Astrocyte (in vitro differentiated cells and primary cell): ENCODE measurements around the gene CNNM2. TPM values are rescaled to one million over a fixed set of nuclear protein-coding genes. Genes with fewer than 3 reads are reported as not detected.

Source experiments
- DNase-seq: peaks from one replicate; pipeline ENCODE4 v3.0.0-alpha.2; 2010; ENCODE audit warnings: low read depth
- FAIRE-seq: peaks from 2 replicates; lab custom pipeline; 2011; peaks lifted over from hg19 to GRCh38; lab: Jason Lieb, UNC
- H2AFZ ChIP-seq: 2 replicates; pipeline ENCODE4 v1.6.0; 2012; ENCODE audit warnings: low read depth, low read length, inconsistent platforms
- H3K27ac ChIP-seq: 2 replicates; pipeline ENCODE4 v1.5.1; 2011; ENCODE audit warnings: low read depth, low read length, inconsistent platforms
- H3K27me3 ChIP-seq: 2 replicates; pipeline ENCODE4 v1.6.0; 2011; ENCODE audit warnings: low read length, inconsistent platforms; ENCODE audit not compliant: insufficient read depth
- H3K36me3 ChIP-seq: 2 replicates; pipeline ENCODE4 v1.5.1; 2011; ENCODE audit warnings: low read length, inconsistent platforms; ENCODE audit not compliant: insufficient read depth
- H3K4me1 ChIP-seq: 2 replicates; pipeline ENCODE4 v1.5.1; 2011; ENCODE audit warnings: low read length, inconsistent platforms; ENCODE audit not compliant: insufficient read depth
- H3K4me2 ChIP-seq: 2 replicates; pipeline ENCODE4 v1.6.0; 2012; ENCODE audit warnings: low read length, inconsistent platforms
- H3K4me3 ChIP-seq: 2 replicates; pipeline ENCODE4 v1.5.1; 2011; ENCODE audit warnings: low read depth, mild to moderate bottlenecking, low read length, inconsistent platforms; ENCODE audit not compliant: insufficient read depth
- H3K79me2 ChIP-seq: 2 replicates; pipeline ENCODE4 v1.6.0; 2012; ENCODE audit warnings: mild to moderate bottlenecking, low read length, inconsistent platforms; ENCODE audit not compliant: insufficient read depth
- H3K9ac ChIP-seq: 2 replicates; pipeline ENCODE4 v1.6.0; 2012; ENCODE audit warnings: mild to moderate bottlenecking, low read length, inconsistent platforms
- H3K9me3 ChIP-seq: 2 replicates; pipeline ENCODE4 v1.5.1; 2012; ENCODE audit warnings: low read depth, mild to moderate bottlenecking, low read length, inconsistent platforms; ENCODE audit not compliant: insufficient read depth
- H4K20me1 ChIP-seq: 2 replicates; pipeline ENCODE4 v1.6.0; 2012; ENCODE audit warnings: low read length, inconsistent platforms; ENCODE audit not compliant: insufficient read depth
- H3K27ac Mint-ChIP-seq: one replicate; pipeline ENCODE4 v1.8.0; 2021; ENCODE audit warnings: mild to moderate bottlenecking, mixed read lengths; ENCODE audit not compliant: unreplicated experiment
- H3K27me3 Mint-ChIP-seq: one replicate; pipeline ENCODE4 v1.8.0; 2021; ENCODE audit warnings: low read depth, mixed read lengths; ENCODE audit not compliant: unreplicated experiment
- H3K36me3 Mint-ChIP-seq: one replicate; pipeline ENCODE4 v1.8.0; 2021; ENCODE audit warnings: low read depth, mixed read lengths; ENCODE audit not compliant: unreplicated experiment
- H3K4me1 Mint-ChIP-seq: one replicate; pipeline ENCODE4 v1.8.0; 2021; ENCODE audit warnings: low read depth, mixed read lengths; ENCODE audit not compliant: unreplicated experiment
- H3K4me3 Mint-ChIP-seq: one replicate; pipeline ENCODE4 v1.8.0; 2021; ENCODE audit warnings: mild to moderate bottlenecking, moderate library complexity, mixed read lengths; ENCODE audit not compliant: unreplicated experiment
- H3K9me3 Mint-ChIP-seq: one replicate; pipeline ENCODE4 v1.8.0; 2021; ENCODE audit warnings: mild to moderate bottlenecking, mixed read lengths; ENCODE audit not compliant: unreplicated experiment
- CTCF ChIP-seq: IDR thresholded peaks from 2 replicates; pipeline ENCODE4 v1.5.1; 2011; ENCODE audit warnings: low read depth, mild to moderate bottlenecking, inconsistent platforms, low read length, moderate library complexity; ENCODE audit not compliant: insufficient read depth
- EZH2 ChIP-seq: IDR thresholded peaks from 2 replicates; pipeline ENCODE4 v1.6.1; 2012; ENCODE audit warnings: mild to moderate bottlenecking, low read length, inconsistent platforms; ENCODE audit not compliant: insufficient read depth
- total RNA-seq: library from RNA; stranded (reverse); gene quantifications from 2 replicates; pipeline ENCODE4 v1.2.1, GENCODE V29; 2021

CNNM2 gene
- total RNA-seq, 1 donor from 2014 or later: 9.9 TPM

DNA sequence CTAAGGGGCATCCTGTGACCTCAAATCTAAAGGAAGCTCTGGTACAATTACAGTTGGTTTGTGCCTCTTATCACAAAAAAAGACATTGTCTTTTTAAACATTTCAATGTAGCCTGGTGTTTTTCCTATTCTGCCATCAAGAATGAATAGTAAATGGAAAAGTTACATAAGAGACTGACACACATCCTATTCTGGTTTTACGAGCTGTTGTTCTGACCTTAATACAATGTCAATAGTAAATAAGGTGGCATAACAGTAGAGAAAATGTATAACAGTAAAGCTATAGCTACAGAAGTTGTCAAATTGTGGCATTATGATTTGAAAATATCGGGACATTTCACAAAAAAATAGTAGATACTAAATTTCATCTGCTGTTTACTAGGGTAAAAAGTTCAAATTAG lies 186.6 kb downstream of the CNNM2 start:
- Histone ChIP-seq H4K20me1 (no peaks in the 10 kb centered on the region), H2AFZ (no peak overlapping the region), H3K9ac (no peak overlapping the region), H3K27me3 (no peaks in the 10 kb centered on the region), H3K4me2 (no peak overlapping the region), H3K4me3 (no peak overlapping the region), H3K9me3 (no peaks in the 10 kb centered on the region), H3K79me2 (peaks cover 3% of the 10 kb centered on the region), H3K4me1 (no peaks in the 10 kb centered on the region), H3K27ac (no peak overlapping the region), H3K36me3 (peaks cover 15% of the 10 kb centered on the region)
- Mint-ChIP-seq H3K27ac (no peak overlapping the region), H3K9me3 (peaks cover 1% of the 10 kb centered on the region), H3K36me3 (peaks cover 2% of the 10 kb centered on the region), H3K27me3 (no peaks in the 10 kb centered on the region), H3K4me1 (peaks cover 11% of the 10 kb centered on the region), H3K4me3 (no peak overlapping the region)
- TF ChIP-seq CTCF (no peak), EZH2 (no peak)
- FAIRE-seq: no peak
- no peak for DNase-seq

GRCh38 chr10:103105462-103105861 lies 187.4 kb downstream of the CNNM2 start:
- TF ChIP-seq CTCF (no peak), EZH2 (no peak)
- peaks cover 12% of the 10 kb centered on the region for H3K4me1 Mint-ChIP-seq
- no peaks in the 10 kb centered on the region for H3K27me3 ChIP-seq
- no peak overlapping the region for H3K4me3 ChIP-seq
- FAIRE-seq (no peak), DNase-seq (no peak)
- no peak overlapping the region for H3K4me2 ChIP-seq
- no peak overlapping the region for H3K27ac Mint-ChIP-seq
- H3K4me3 Mint-ChIP-seq: no peak overlapping the region
- H3K9me3 ChIP-seq: no peaks in the 10 kb centered on the region
- H3K9me3 Mint-ChIP-seq: peaks cover 1% of the 10 kb centered on the region
- peaks cover 2% of the 10 kb centered on the region for H4K20me1 ChIP-seq
- no peaks in the 10 kb centered on the region for H3K27me3 Mint-ChIP-seq
- H3K4me1 ChIP-seq: no peaks in the 10 kb centered on the region
- H3K79me2 ChIP-seq: peaks cover 7% of the 10 kb centered on the region
- peaks cover 7% of the 10 kb centered on the region for H3K36me3 ChIP-seq
- no peak overlapping the region for H2AFZ ChIP-seq
- peaks cover 2% of the 10 kb centered on the region for H3K36me3 Mint-ChIP-seq
- no peak overlapping the region for H3K9ac ChIP-seq
- no peak overlapping the region for H3K27ac ChIP-seq

GRCh38 chr10:103106539-103106938 lies 188.4 kb downstream of the CNNM2 start:
- Histone ChIP-seq H3K4me2 (no peak overlapping the region), H3K79me2 (peaks cover 7% of the 10 kb centered on the region), H3K9me3 (no peaks in the 10 kb centered on the region), H3K9ac (no peak overlapping the region), H3K27me3 (no peaks in the 10 kb centered on the region), H3K4me1 (no peaks in the 10 kb centered on the region), H3K4me3 (no peak overlapping the region), H4K20me1 (peaks cover 10% of the 10 kb centered on the region), H2AFZ (no peak overlapping the region), H3K36me3 (peaks cover 4% of the 10 kb centered on the region), H3K27ac (no peak overlapping the region)
- no peaks in the 10 kb centered on the region for H3K27me3 Mint-ChIP-seq
- DNase-seq: no peak
- peaks cover 1% of the 10 kb centered on the region for H3K9me3 Mint-ChIP-seq
- H3K36me3 Mint-ChIP-seq: peaks cover 2% of the 10 kb centered on the region
- no peak for FAIRE-seq
- H3K4me3 Mint-ChIP-seq: no peak overlapping the region
- no peak for TF ChIP-seq EZH2
- TF ChIP-seq CTCF: no peak
- H3K4me1 Mint-ChIP-seq: peaks cover 19% of the 10 kb centered on the region
- no peak overlapping the region for H3K27ac Mint-ChIP-seq
